IMR-90 (cell line): ENCODE measurements around the gene RIC8A. TPM values are rescaled to one million over a fixed set of nuclear protein-coding genes. Genes with fewer than 3 reads are reported as not detected.

Experiments
- ATAC-seq: fragments of 200-7000 bp; cut with Tn5 transposase; 2 replicates; pipeline ENCODE4 v1.9.1; 2020; ENCODE audit warnings: low read depth, mild to moderate bottlenecking, moderate library complexity
- BruUV-seq: library from RNA; stranded (reverse); fragments of 400-500 nt; replicated peaks from 2 replicates; lab custom pipeline; 2021; lab: Mats Ljungman, UMichigan
- CTCF ChIA-PET: fragments of 300-600 bp; formaldehyde crosslinking; extraction: SDS; loops from one replicate; lab custom pipeline; 2021; ENCODE audit warnings: antibody characterized with exemption; lab: Yijun Ruan, JAX
- POLR2A ChIA-PET: fragments of 300-600 bp; sonication (Branson Sonifier 250); formaldehyde crosslinking; loops from one replicate; lab custom pipeline; 2022; ENCODE audit warnings: antibody characterized with exemption; ENCODE audit not compliant: unreplicated experiment; lab: Charles Lee
- DNase-seq: peaks from one replicate; pipeline ENCODE4 v3.0.0; 2013
- H2AFZ ChIP-seq: replicated peaks from 2 replicates; pipeline ENCODE3; 2013; ENCODE audit warnings: low read length, mild to moderate bottlenecking; ENCODE audit not compliant: poor library complexity
- H2AK5ac ChIP-seq: 2 replicates; pipeline ENCODE4 v1.6.1; 2013; ENCODE audit warnings: low read depth, low read length, inconsistent platforms
- H2AK9ac ChIP-seq: replicated peaks from 2 replicates; pipeline ENCODE3; 2013; ENCODE audit warnings: mild to moderate bottlenecking, low read depth, low read length, moderate library complexity; ENCODE audit not compliant: poor library complexity
- H2BK120ac ChIP-seq: 2 replicates; pipeline ENCODE4 v1.6.1; 2013; ENCODE audit warnings: low read depth, low read length, inconsistent platforms
- H2BK15ac ChIP-seq: 3 replicates; pipeline ENCODE4 v1.6.1; 2013; ENCODE audit warnings: low read depth, low read length, inconsistent platforms
- H2BK20ac ChIP-seq: 2 replicates; pipeline ENCODE4 v1.6.1; 2013; ENCODE audit warnings: low read depth, mild to moderate bottlenecking, inconsistent platforms, low read length, moderate library complexity
- H2BK5ac ChIP-seq: 2 replicates; pipeline ENCODE4 v1.6.1; 2013; ENCODE audit warnings: mild to moderate bottlenecking, low read depth, low read length, inconsistent platforms; ENCODE audit not compliant: poor library complexity, severe bottlenecking
- H3K14ac ChIP-seq: replicated peaks from 2 replicates; pipeline ENCODE4 v1.6.1; 2013; ENCODE audit warnings: low read depth, low read length, inconsistent platforms
- H3K18ac ChIP-seq: 2 replicates; pipeline ENCODE4 v1.6.1; 2013; ENCODE audit warnings: low read depth, low read length, control low read depth
- H3K23ac ChIP-seq: 2 replicates; pipeline ENCODE4 v1.6.1; 2013; ENCODE audit warnings: low read depth, low read length, inconsistent platforms
- H3K27ac ChIP-seq: 2 replicates; pipeline ENCODE4 v1.5.1; 2013; ENCODE audit warnings: mild to moderate bottlenecking, control low read depth, low read length; ENCODE audit not compliant: insufficient read depth
- H3K27me3 ChIP-seq: 2 replicates; pipeline ENCODE4 v1.6.1; 2013; ENCODE audit warnings: low read length; ENCODE audit not compliant: control insufficient read depth, insufficient read depth
- H3K36me3 ChIP-seq: 2 replicates; pipeline ENCODE4 v1.6.1; 2013; ENCODE audit warnings: low read length, mixed read lengths; ENCODE audit not compliant: control insufficient read depth, insufficient read depth
- H3K4ac ChIP-seq: 2 replicates; pipeline ENCODE4 v1.6.1; 2013; ENCODE audit warnings: low read depth, low read length, inconsistent platforms
- H3K4me1 ChIP-seq: 2 replicates; pipeline ENCODE4 v1.6.1; 2013; ENCODE audit warnings: low read length, mixed read lengths; ENCODE audit not compliant: control insufficient read depth, insufficient read depth
- H3K4me2 ChIP-seq: 2 replicates; pipeline ENCODE4 v1.6.1; 2013; ENCODE audit warnings: low read depth, mild to moderate bottlenecking, control low read depth, low read length, moderate library complexity
- H3K4me3 ChIP-seq: 2 replicates; pipeline ENCODE4 v1.5.1; 2013; ENCODE audit warnings: low read depth, mild to moderate bottlenecking, control low read depth, low read length, moderate library complexity; ENCODE audit not compliant: insufficient read depth
- H3K56ac ChIP-seq: 2 replicates; pipeline ENCODE4 v1.6.1; 2013; ENCODE audit warnings: low read length, inconsistent platforms; ENCODE audit not compliant: insufficient read depth; ENCODE audit errors: extremely low read depth
- H3K79me1 ChIP-seq, 2 experiments: 2 replicates each; pipeline ENCODE4 v1.6.1; 2013; ENCODE audit warnings: low read length in 2 of 2, inconsistent platforms in 1 of 2, low read depth in 1 of 2
- H3K9ac ChIP-seq: 2 replicates; pipeline ENCODE4 v1.6.1; 2013; ENCODE audit warnings: low read depth, low read length, control low read depth
- H3K9me1 ChIP-seq: 2 replicates; pipeline ENCODE4 v1.6.1; 2013; ENCODE audit warnings: low read length, inconsistent platforms; ENCODE audit not compliant: insufficient read depth
- H3K9me3 ChIP-seq: 2 replicates; pipeline ENCODE4 v1.6.1; 2013; ENCODE audit warnings: low read length; ENCODE audit not compliant: control insufficient read depth, insufficient read depth
- H4K20me1 ChIP-seq: 2 replicates; pipeline ENCODE4 v1.6.1; 2013; ENCODE audit warnings: low read length, inconsistent platforms; ENCODE audit not compliant: insufficient read depth
- H4K5ac ChIP-seq: 2 replicates; pipeline ENCODE4 v1.6.1; 2013; ENCODE audit warnings: mild to moderate bottlenecking, low read depth, low read length, control low read depth
- H4K8ac ChIP-seq, 2 experiments: 2 replicates each; pipeline ENCODE4 v1.6.1; 2013; ENCODE audit warnings: low read depth in 2 of 2, low read length in 2 of 2, control low read depth in 1 of 2, inconsistent platforms in 1 of 2
- H4K91ac ChIP-seq: 2 replicates; pipeline ENCODE4 v1.6.1; 2013; ENCODE audit warnings: low read depth, low read length, inconsistent platforms; ENCODE audit not compliant: insufficient read depth
- BHLHE40 ChIP-seq: fragments of 150-350 bp; IDR thresholded peaks from 2 replicates; pipeline ENCODE4 v1.6.1; 2016; ENCODE audit warnings: mild to moderate bottlenecking, low read depth, low read length
- CEBPB ChIP-seq: IDR thresholded peaks from 2 replicates; pipeline ENCODE4 v1.6.1; 2012; ENCODE audit warnings: low read depth, low read length, improper control_type of control experiment
- ELK1 ChIP-seq: fragments of 150-350 bp; IDR thresholded peaks from 2 replicates; pipeline ENCODE4 v1.6.1; 2016; ENCODE audit warnings: low read depth, mild to moderate bottlenecking, low read length, moderate library complexity, borderline replicate concordance
- NFE2L2 ChIP-seq: fragments of 150-350 bp; IDR thresholded peaks from 2 replicates; pipeline ENCODE4 v1.6.1; 2016; ENCODE audit warnings: low read depth, mild to moderate bottlenecking, low read length
- POLR2A ChIP-seq: IDR thresholded peaks from 2 replicates; pipeline ENCODE4 v1.6.1; 2012; ENCODE audit warnings: mild to moderate bottlenecking, low read depth, low read length
- RAD21 ChIP-seq: IDR thresholded peaks from 2 replicates; pipeline ENCODE4 v1.6.1; 2012; ENCODE audit warnings: low read length, improper control_type of control experiment
- RFX5 ChIP-seq: IDR thresholded peaks from 2 replicates; pipeline ENCODE4 v1.8.0; 2012; ENCODE audit warnings: low read depth, mild to moderate bottlenecking, low read length, moderate library complexity
- SMC3 ChIP-seq: fragments of 150-350 bp; IDR thresholded peaks from 2 replicates; pipeline ENCODE4 v1.6.1; 2016; ENCODE audit warnings: low read depth, mild to moderate bottlenecking, antibody characterized with exemption, low read length, moderate library complexity
- WGBS, 2 experiments: methylation state at CpG; one replicate each; pipeline versions ENCODE4 v1.1.5 to v1.1.7; 2013; ENCODE audit warnings: missing lambda C conversion rate in 2 of 2; ENCODE audit not compliant: insufficient read length in 1 of 2; ENCODE audit errors: extremely low coverage in 2 of 2; 5-methylcytosine and 5-hydroxymethylcytosine counted together
- dilution Hi-C: fragments of 300-500 bp; cut with HindIII; formaldehyde crosslinking; loops from one replicate; pipeline ENCODE4 v1.14.3; 2018; ENCODE audit warnings: low sequenced_read_pairs; ENCODE audit not compliant: unreplicated experiment
- in situ Hi-C: fragments of 300-500 bp; cut with MboI; formaldehyde crosslinking; loops from 3 replicates; pipeline ENCODE4 v1.14.3; 2019; ENCODE audit warnings: low sequenced_read_pairs, inconsistent platforms, mixed read lengths
- intact Hi-C: fragments of 100-400 bp; cut with micrococcal nuclease; formaldehyde crosslinking; loops from 2 replicates; pipeline ENCODE4 v1.10.0; 2022
- polyA plus RNA-seq, 3 experiments: library from polyadenylated mRNA; depleted of rRNA; stranded (reverse); fragments of >200 nt; gene quantifications; 2 replicates each; pipeline ENCODE4 v1.2.3, GENCODE V29; 2012; ENCODE audit warnings: low replicate concordance in 1 of 3
- total RNA-seq: library from RNA; depleted of rRNA; stranded (reverse); fragments of >200 nt; gene quantifications from 2 replicates; pipeline ENCODE4 v1.2.3, GENCODE V29; 2012

RIC8A gene
- total and polyA plus RNA-seq, 2 of the 4 experiments (the other 2 are of a cell fraction): 129 to 188 TPM

GRCh38 chr11:197741-198235, 9.7 kb upstream of the RIC8A start:
- H3K23ac ChIP-seq: no peak overlapping the region
- no peak overlapping the region for H2BK120ac ChIP-seq
- BruUV-seq: no TSS peak
- no peak overlapping the region for H2BK15ac ChIP-seq
- no peak overlapping the region for H4K8ac ChIP-seq
- H3K27ac ChIP-seq: no peak overlapping the region
- no peak overlapping the region for H3K18ac ChIP-seq
- H3K9me3 ChIP-seq: no peaks in the 10 kb centered on the region
- no peak overlapping the region for H2AK9ac ChIP-seq
- no peak overlapping the region for H4K91ac ChIP-seq
- H3K9ac ChIP-seq: no peak overlapping the region
- intact Hi-C loops (no loop called here), in situ Hi-C loops (no loop called here), dilution Hi-C loops (no loop called here)
- no peak overlapping the region for H2AFZ ChIP-seq
- no peak overlapping the region for H4K5ac ChIP-seq
- TF ChIP-seq BHLHE40 (no peak), RAD21 (no peak), SMC3 (no peak), CEBPB (no peak), ELK1 (no peak), POLR2A (no peak), NFE2L2 (no peak), RFX5 (no peak)
- WGBS, 2 experiments: 75% methylated on average over 8 of the region's 9 CpGs; no CpG with 5 or more reads in 1 of the 2 experiments
- no peak overlapping the region for H3K4me3 ChIP-seq
- no peak overlapping the region for H2BK20ac ChIP-seq
- peaks cover 19% of the 10 kb centered on the region for H4K20me1 ChIP-seq
- no peak for ATAC-seq
- H3K79me1 ChIP-seq: peaks cover 4 to 25% of the 10 kb centered on the region in 2 experiments; a peak in 2 of 4 replicates
- no peak overlapping the region for H3K56ac ChIP-seq
- no peaks in the 10 kb centered on the region for H3K4me1 ChIP-seq
- ChIA-PET CTCF (no interaction called here), POLR2A (no interaction called here)
- H3K4me2 ChIP-seq: no peak overlapping the region
- no peak for DNase-seq
- no peak overlapping the region for H2BK5ac ChIP-seq
- peaks cover 10% of the 10 kb centered on the region; the same call in 1 of the 2 replicates for H3K9me1 ChIP-seq
- H3K4ac ChIP-seq: no peak overlapping the region
- H3K27me3 ChIP-seq: no peaks in the 10 kb centered on the region
- H2AK5ac ChIP-seq: no peak overlapping the region
- peaks cover 16% of the 10 kb centered on the region; the same call in 1 of the 2 replicates for H3K36me3 ChIP-seq
- H3K14ac ChIP-seq: no peak overlapping the region
